H1 (cell line): Measurements from ENCODE around the gene HMGA1. TPM values are rescaled to one million over a fixed set of nuclear protein-coding genes. Genes with fewer than 3 reads are reported as not detected.

Source experiments
- CTCF ChIA-PET: fragments of 300-600 bp; sonication (Branson Sonifier 250); formaldehyde crosslinking; loops from one replicate; lab custom pipeline; 2021; ENCODE audit not compliant: partially characterized antibody; lab: Charles Lee
- POLR2A ChIA-PET: fragments of 300-600 bp; sonication (Branson Sonifier 250); formaldehyde crosslinking; loops from one replicate; lab custom pipeline; 2021; ENCODE audit warnings: inconsistent platforms; ENCODE audit not compliant: partially characterized antibody; lab: Charles Lee
- DNase-seq, 2 experiments: peaks; one replicate each; pipeline versions ENCODE4 v3.0.0 to v3.0.0-alpha.2; 2010 to 2022; ENCODE audit warnings: low spot score in 2 of 2, low read depth in 1 of 2, mixed read lengths in 1 of 2
- FAIRE-seq: peaks from 2 replicates; lab custom pipeline; 2011; peaks lifted over from hg19 to GRCh38; lab: Jason Lieb, UNC
- H2AFZ ChIP-seq: 2 replicates; pipeline ENCODE4 v1.8.1; 2012; ENCODE audit warnings: low read length, inconsistent platforms
- H2AK5ac ChIP-seq: 2 replicates; pipeline ENCODE4 v1.6.1; 2013; ENCODE audit warnings: low read depth, low read length
- H2BK120ac ChIP-seq: replicated peaks from 2 replicates; pipeline ENCODE3; 2013; ENCODE audit warnings: low read depth, low read length, inconsistent platforms
- H2BK12ac ChIP-seq: 2 replicates; pipeline ENCODE4 v1.6.1; 2013; ENCODE audit warnings: low read depth, low read length
- H2BK15ac ChIP-seq: 2 replicates; pipeline ENCODE4 v1.6.1; 2013; ENCODE audit warnings: low read length
- H2BK20ac ChIP-seq: 2 replicates; pipeline ENCODE4 v1.6.1; 2013; ENCODE audit warnings: low read length
- H2BK5ac ChIP-seq: 2 replicates; pipeline ENCODE4 v1.6.1; 2013; ENCODE audit warnings: low read depth, low read length
- H3K14ac ChIP-seq: 2 replicates; pipeline ENCODE4 v1.6.1; 2013; ENCODE audit warnings: inconsistent platforms; ENCODE audit not compliant: insufficient read length
- H3K18ac ChIP-seq: 2 replicates; pipeline ENCODE4 v1.6.1; 2013; ENCODE audit warnings: low read length; ENCODE audit errors: extremely low read depth
- H3K23ac ChIP-seq: 2 replicates; pipeline ENCODE4 v1.6.1; 2013; ENCODE audit warnings: inconsistent platforms; ENCODE audit not compliant: insufficient read length
- H3K23me2 ChIP-seq: 2 replicates; pipeline ENCODE4 v1.6.1; 2013; ENCODE audit warnings: low read depth, low read length
- H3K27ac ChIP-seq: 2 replicates; pipeline ENCODE4 v1.6.1; 2011; ENCODE audit warnings: low read depth, low read length, inconsistent platforms
- H3K27me3 ChIP-seq, 4 experiments: replicated peaks in 1 of 4; 1 replicate in 1 of 4; 2 replicates in 3 of 4; pipeline versions ENCODE4 v1.6.1 to v1.8.1; 2011 to 2013; ENCODE audit warnings: low read length in 3 of 4, mild to moderate bottlenecking in 3 of 4, inconsistent platforms in 2 of 4, mixed read lengths in 2 of 4, moderate library complexity in 1 of 4; ENCODE audit not compliant: control insufficient read depth in 3 of 4, insufficient read depth in 3 of 4; ENCODE audit errors: extremely low read depth in 1 of 4
- H3K36me3 ChIP-seq, 4 experiments: 2 replicates each; pipeline versions ENCODE4 v1.6.1 to v1.8.1; 2011 to 2013; ENCODE audit warnings: mild to moderate bottlenecking in 4 of 4, low read length in 3 of 4, moderate library complexity in 2 of 4, control low read depth in 1 of 4, inconsistent platforms in 1 of 4; ENCODE audit not compliant: insufficient read depth in 4 of 4, control insufficient read depth in 2 of 4
- H3K4ac ChIP-seq: replicated peaks from 2 replicates; pipeline ENCODE3; 2013; ENCODE audit warnings: low read length, low read depth, mixed read lengths, inconsistent platforms; ENCODE audit not compliant: insufficient read length
- H3K4me1 ChIP-seq, 4 experiments: replicated peaks in 1 of 4; 1 replicate in 1 of 4; 2 replicates in 3 of 4; pipeline versions ENCODE4 v1.6.1 to v1.8.1; 2011 to 2013; ENCODE audit warnings: low read length in 3 of 4, inconsistent platforms in 2 of 4, mixed read lengths in 1 of 4; ENCODE audit not compliant: insufficient read depth in 4 of 4, control insufficient read depth in 3 of 4
- H3K4me2 ChIP-seq, 2 experiments: 2 replicates each; pipeline versions ENCODE4 v1.6.1 to v1.8.1; 2011 to 2013; ENCODE audit warnings: low read depth in 2 of 2, low read length in 2 of 2, control low read depth in 1 of 2, inconsistent platforms in 1 of 2, mild to moderate bottlenecking in 1 of 2; ENCODE audit not compliant: insufficient read depth in 1 of 2
- H3K4me3 ChIP-seq, 4 experiments: fragments of 200-600, 300-600 bp in 1 of 4; sonication (generic), shearing (Covaris generic), sonication (Bioruptor Twin) in 1 of 4; 2 replicates each; pipeline versions ENCODE4 v1.5.1 to v1.8.1; 2011 to 2016; ENCODE audit warnings: low read length in 4 of 4, low read depth in 3 of 4, control low read depth in 2 of 4, inconsistent platforms in 2 of 4, mild to moderate bottlenecking in 2 of 4, mixed read lengths in 1 of 4, moderate library complexity in 1 of 4; ENCODE audit not compliant: insufficient read depth in 2 of 4; ENCODE audit errors: extremely low read depth in 1 of 4
- H3K56ac ChIP-seq: replicated peaks from 2 replicates; pipeline ENCODE3; 2013; ENCODE audit warnings: low read depth, mild to moderate bottlenecking, mixed read lengths, low read length, inconsistent platforms; ENCODE audit not compliant: insufficient read length
- H3K79me1 ChIP-seq: 2 replicates; pipeline ENCODE4 v1.6.1; 2013; ENCODE audit warnings: low read depth, low read length, control low read depth
- H3K79me2 ChIP-seq, 2 experiments: 2 replicates each; pipeline versions ENCODE4 v1.6.1 to v1.8.1; 2012 to 2013; ENCODE audit warnings: low read length in 2 of 2, mild to moderate bottlenecking in 2 of 2, inconsistent platforms in 1 of 2; ENCODE audit not compliant: insufficient read depth in 2 of 2, control insufficient read depth in 1 of 2
- H3K9ac ChIP-seq, 4 experiments: replicated peaks in 1 of 4; 1 replicate in 1 of 4; 2 replicates in 3 of 4; pipeline versions ENCODE4 v1.6.1 to v1.8.1; 2011 to 2013; ENCODE audit warnings: low read depth in 3 of 4, low read length in 3 of 4, control low read depth in 2 of 4, mild to moderate bottlenecking in 2 of 4, moderate library complexity in 2 of 4, inconsistent platforms in 1 of 4; ENCODE audit errors: extremely low read depth in 1 of 4
- H3K9me3 ChIP-seq, 2 experiments: 2 replicates each; pipeline versions ENCODE4 v1.6.1 to v1.8.1; 2012 to 2013; ENCODE audit warnings: mild to moderate bottlenecking in 2 of 2, moderate library complexity in 2 of 2, control low read depth in 1 of 2, inconsistent platforms in 1 of 2, low read depth in 1 of 2, low read length in 1 of 2, mixed read lengths in 1 of 2; ENCODE audit not compliant: insufficient read depth in 2 of 2
- H4K20me1 ChIP-seq, 2 experiments: replicated peaks in 1 of 2; 2 replicates each; pipeline versions ENCODE3 to v1.8.1; 2011 to 2013; ENCODE audit warnings: inconsistent platforms in 2 of 2, low read length in 2 of 2, mild to moderate bottlenecking in 1 of 2; ENCODE audit not compliant: insufficient read depth in 2 of 2, control insufficient read depth in 1 of 2
- H4K5ac ChIP-seq: 2 replicates; pipeline ENCODE4 v1.6.1; 2013; ENCODE audit warnings: low read length, low read depth, mixed read lengths, inconsistent platforms; ENCODE audit not compliant: insufficient read length
- H4K8ac ChIP-seq: 2 replicates; pipeline ENCODE4 v1.8.0; 2013; ENCODE audit warnings: mild to moderate bottlenecking, moderate library complexity, low read length, inconsistent platforms; ENCODE audit not compliant: insufficient read depth; ENCODE audit errors: extremely low read depth
- H4K91ac ChIP-seq: replicated peaks from 2 replicates; pipeline ENCODE3; 2013; ENCODE audit warnings: low read length, mixed read lengths, inconsistent platforms; ENCODE audit not compliant: insufficient read length
- ATF3 ChIP-seq: IDR thresholded peaks from 2 replicates; pipeline ENCODE4 v1.6.1; 2011; ENCODE audit warnings: low read depth, mild to moderate bottlenecking, low read length; ENCODE audit not compliant: insufficient read depth
- CEBPB ChIP-seq: IDR thresholded peaks from 2 replicates; pipeline ENCODE4 v1.6.1; 2012; ENCODE audit warnings: low read depth, low read length
- CREB1 ChIP-seq: IDR thresholded peaks from 2 replicates; pipeline ENCODE4 v1.6.1; 2012; ENCODE audit warnings: inconsistent platforms
- EP300 ChIP-seq, 2 experiments: IDR thresholded peaks; 1 replicate in 1 of 2; 2 replicates in 1 of 2; pipeline ENCODE4 v1.6.1; 2011 to 2012; ENCODE audit warnings: low read depth in 2 of 2, low read length in 2 of 2, mild to moderate bottlenecking in 2 of 2, borderline replicate concordance in 1 of 2, inconsistent platforms in 1 of 2, moderate library complexity in 1 of 2
- FOSL1 ChIP-seq: IDR thresholded peaks from 2 replicates; pipeline ENCODE4 v1.6.1; 2011; ENCODE audit warnings: mild to moderate bottlenecking, low read depth, low read length, moderate library complexity; ENCODE audit not compliant: insufficient read depth
- HDAC6 ChIP-seq: IDR thresholded peaks from one replicate; pipeline ENCODE4 v1.7.1; 2012; ENCODE audit warnings: low read depth, mild to moderate bottlenecking, inconsistent platforms, low read length, moderate library complexity
- POLR2A ChIP-seq, 2 experiments: IDR thresholded peaks; 1 replicate in 1 of 2; 2 replicates in 1 of 2; pipeline ENCODE4 v1.6.1; 2011; ENCODE audit warnings: low read depth in 2 of 2, low read length in 2 of 2, mild to moderate bottlenecking in 2 of 2; ENCODE audit errors: control extremely low read depth in 1 of 2
- POLR2AphosphoS5 ChIP-seq: IDR thresholded peaks from 2 replicates; pipeline ENCODE4 v1.6.1; 2011; ENCODE audit warnings: low read depth, low read length
- POU5F1 ChIP-seq: IDR thresholded peaks from 2 replicates; pipeline ENCODE4 v1.6.1; 2011; ENCODE audit warnings: low read depth, mild to moderate bottlenecking, low read length, moderate library complexity
- SIN3A ChIP-seq, 2 experiments: IDR thresholded peaks in 1 of 2; conservative IDR thresholded peaks in 1 of 2; 2 replicates each; pipeline ENCODE4 v1.6.1; 2011 to 2012; ENCODE audit warnings: low read length in 2 of 2, improper control_type of control experiment in 1 of 2, low read depth in 1 of 2, mild to moderate bottlenecking in 1 of 2
- SP2 ChIP-seq: IDR thresholded peaks from 2 replicates; pipeline ENCODE4 v1.6.1; 2012; ENCODE audit warnings: mild to moderate bottlenecking, low read length, inconsistent platforms
- SRF ChIP-seq: IDR thresholded peaks from 2 replicates; pipeline ENCODE4 v1.6.1; 2011; ENCODE audit warnings: mild to moderate bottlenecking, low read depth, low read length, moderate library complexity
- TAF7 ChIP-seq: optimal IDR thresholded peaks from 2 replicates; pipeline ENCODE3; 2011; ENCODE audit warnings: low read depth, mild to moderate bottlenecking, inconsistent platforms, low read length, moderate library complexity, borderline replicate concordance
- TCF12 ChIP-seq: IDR thresholded peaks from 2 replicates; pipeline ENCODE4 v1.6.1; 2011; ENCODE audit warnings: low read depth, mild to moderate bottlenecking, low read length
- WGBS, 2 experiments: shearing (Covaris generic) in 1 of 2; methylation state at CpG; one replicate each; pipeline versions ENCODE4 v1.1.6 to v1.1.7; 2013 to 2015; ENCODE audit warnings: low lambda C conversion rate in 2 of 2, mixed read lengths in 2 of 2, inconsistent platforms in 1 of 2, low coverage in 1 of 2, missing lambda C conversion rate in 1 of 2; ENCODE audit not compliant: insufficient replicate concordance in 2 of 2, insufficient coverage in 1 of 2, insufficient read length in 1 of 2; ENCODE audit errors: extremely low coverage in 1 of 2, missing lambda C conversion rate in 1 of 2; 5-methylcytosine and 5-hydroxymethylcytosine counted together
- polyA plus RNA-seq, 7 experiments: library from polyadenylated mRNA; depleted of rRNA in 3 of 7; stranded (reverse) in 5 of 7; unstranded in 2 of 7; fragments of >200 nt in 5 of 7; fragments of 200-250 nt in 2 of 7; gene quantifications; 1 replicate in 5 of 7; 2 replicates in 1 of 7; 4 replicates in 1 of 7; pipeline versions ENCODE4 v1.2.1 to v1.2.3, GENCODE V29; 2011 to 2013; ENCODE audit warnings: missing spikeins in 2 of 7, mixed read lengths in 2 of 7
- total RNA-seq: library from RNA; stranded (reverse); fragmentation: NEBNext Ultra II Directional; extraction: Animal tissue kit (Norgen Biotek cat#: 25700); gene quantifications from 2 replicates; pipeline ENCODE4 v1.2.1, GENCODE V29; 2021

HMGA1 gene
- total and polyA plus RNA-seq, 2 of the 8 experiments (the other 6 are each of a cell fraction or from before 2014, with no cell fraction given), result 1,557 to 2,636 TPM

- CTCF ChIA-PET, result interaction anchor here (0.7 to 2.3 kb wide), 5 partner anchors 10 to 322 kb away, joined by 5 to 9 read pairs (median 6); no protein-coding TSS in a partner anchor
- no peak overlapping the region for H3K18ac ChIP-seq
- no peak overlapping the region for H4K5ac ChIP-seq
- H3K4me2 ChIP-seq, result no peak overlapping the region
- H4K8ac ChIP-seq, result no peak overlapping the region
- H3K23ac ChIP-seq, result no peak overlapping the region
- no peak overlapping the region for H2AFZ ChIP-seq
- DNase-seq, result no peak
- no peak overlapping the region for H2AK5ac ChIP-seq
- POLR2A ChIA-PET, result interaction anchor here (1.0 kb wide), 1 partner anchor 10 kb away, joined by 3 read pairs; no protein-coding TSS in a partner anchor
- H3K9ac ChIP-seq, result no peak overlapping the region
- H3K4me1 ChIP-seq, result no peaks in the 10 kb centered on the region
- no peak overlapping the region for H3K56ac ChIP-seq
- no peak overlapping the region for H2BK20ac ChIP-seq
- no peak for FAIRE-seq
- H3K9me3 ChIP-seq, result no peaks in the 10 kb centered on the region
- no peaks in the 10 kb centered on the region for H3K23me2 ChIP-seq
- H4K91ac ChIP-seq, result no peak overlapping the region
- no peak overlapping the region for H2BK12ac ChIP-seq
- H3K79me2 ChIP-seq, result no peaks in the 10 kb centered on the region
- no peaks in the 10 kb centered on the region for H3K36me3 ChIP-seq
- no peaks in the 10 kb centered on the region for H3K27me3 ChIP-seq
- H2BK5ac ChIP-seq, result no peak overlapping the region; the same call in 1 of the 2 replicates
- no peak overlapping the region for H3K4ac ChIP-seq
- no peaks in the 10 kb centered on the region for H3K79me1 ChIP-seq
- no peak overlapping the region for H2BK15ac ChIP-seq
- no peak overlapping the region for H3K27ac ChIP-seq
- no peaks in the 10 kb centered on the region for H4K20me1 ChIP-seq
- H3K4me3 ChIP-seq, result no peak overlapping the region
- 83% methylated on average over 3 of the region's 3 CpGs; no CpG with 5 or more reads in 1 of the 2 experiments for WGBS, 2 experiments
- no peak overlapping the region for H2BK120ac ChIP-seq
- no peak overlapping the region for H3K14ac ChIP-seq
- TF ChIP-seq SRF (no peak), HDAC6 (no peak), TCF12 (no peak), EP300 (IDR thresholded peaks at IDR 0.05; ENCODE audit: borderline replicate concordance in 1 of 2, low read depth in 2 of 2, low read length in 2 of 2) (no peak), POU5F1 (no peak), SIN3A (conservative IDR thresholded peaks at IDR 0.05 in 1 of 2, IDR thresholded peaks at IDR 0.05 in 1 of 2; ENCODE audit: low read depth in 1 of 2, low read length in 2 of 2) (no peak), POLR2AphosphoS5 (no peak), SP2 (no peak), CEBPB (no peak), POLR2A (IDR thresholded peaks at IDR 0.05; ENCODE audit: control extremely low read depth in 1 of 2, low read depth in 2 of 2, low read length in 2 of 2) (no peak), CREB1 (no peak), ATF3 (no peak), FOSL1 (no peak), TAF7 (no peak)
Measured at GRCh38 chr6:34273242-34273805, 36.7 kb downstream of the HMGA1 start.
